SH-SY5Y (cell line): ENCODE results near the gene PRR15L.

Source experiments
- GATA2 ChIP-seq: IDR thresholded peaks from 2 replicates; pipeline ENCODE4 v1.6.1; 2011; ENCODE audit warnings: mild to moderate bottlenecking, low read depth, low read length
- GATA3 ChIP-seq: IDR thresholded peaks from 2 replicates; pipeline ENCODE4 v1.6.1; 2011; ENCODE audit warnings: low read depth, mild to moderate bottlenecking, low read length, moderate library complexity

DNA sequence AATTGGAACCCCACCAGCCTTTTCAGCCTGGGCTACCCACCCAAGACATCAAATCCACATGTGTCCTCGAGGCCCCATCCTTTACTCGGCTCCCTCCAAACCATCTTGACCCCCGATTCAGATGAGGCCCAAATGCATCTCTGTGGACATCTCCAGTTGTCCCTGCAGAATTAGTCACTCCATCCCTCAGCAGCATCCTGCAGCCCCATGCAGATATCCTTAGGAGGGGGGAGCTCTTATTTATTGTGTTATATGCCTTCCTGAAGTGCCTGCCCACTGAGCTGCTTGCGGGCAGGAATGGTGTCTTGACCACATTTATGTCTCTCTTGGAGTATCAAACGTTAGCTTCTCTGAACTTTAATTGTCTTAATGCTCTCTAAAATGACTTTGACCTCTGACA, 28.8 kb upstream of the PRR15L start:
- no peak for TF ChIP-seq GATA2
- TF ChIP-seq GATA3 = no peak
